GM23248 (cell line): ENCODE measurements around the gene DDOST. TPM values are rescaled to one million over a fixed set of nuclear protein-coding genes. Genes with fewer than 3 reads are reported as not detected.

Experiments
- DNase-seq: peaks from one replicate; pipeline ENCODE4 v3.0.0-alpha.2; 2015
- H2AFZ ChIP-seq: fragments of 200-600 bp; sonication (generic); 2 replicates; pipeline ENCODE4 v1.6.1; 2016; ENCODE audit warnings: antibody characterized with exemption
- H3F3A ChIP-seq: fragments of 200-600 bp; sonication (generic); 2 replicates; pipeline ENCODE4 v1.6.1; 2016; ENCODE audit warnings: mild to moderate bottlenecking, antibody characterized with exemption, mixed run types; ENCODE audit not compliant: insufficient read depth
- H3K27ac ChIP-seq: fragments of 200-600 bp; sonication (generic); 2 replicates; pipeline ENCODE4 v1.5.1; 2016; ENCODE audit warnings: mild to moderate bottlenecking
- H3K27me3 ChIP-seq: fragments of 200-600 bp; sonication (generic); replicated peaks from 2 replicates; pipeline ENCODE4 v1.6.1; 2016; ENCODE audit warnings: mild to moderate bottlenecking; ENCODE audit not compliant: insufficient read depth
- H3K36me3 ChIP-seq: fragments of 200-600 bp; sonication (generic); 2 replicates; pipeline ENCODE4 v1.6.1; 2016; ENCODE audit warnings: low read depth, mild to moderate bottlenecking
- H3K4me1 ChIP-seq: fragments of 200-600 bp; sonication (generic); 2 replicates; pipeline ENCODE4 v1.6.1; 2016; ENCODE audit warnings: mild to moderate bottlenecking; ENCODE audit not compliant: insufficient read depth
- H3K4me2 ChIP-seq: fragments of 200-600 bp; sonication (generic); one replicate; pipeline ENCODE4 v1.6.1; 2016; ENCODE audit warnings: mild to moderate bottlenecking; ENCODE audit not compliant: unreplicated experiment
- H3K4me3 ChIP-seq: fragments of 200-600 bp; sonication (generic); 2 replicates; pipeline ENCODE4 v1.5.1; 2016; ENCODE audit warnings: mild to moderate bottlenecking
- H3K79me2 ChIP-seq: fragments of 200-600 bp; sonication (generic); 2 replicates; pipeline ENCODE4 v1.6.1; 2016; ENCODE audit warnings: mild to moderate bottlenecking; ENCODE audit not compliant: insufficient read depth
- H3K9ac ChIP-seq: fragments of 200-600 bp; sonication (generic); 2 replicates; pipeline ENCODE4 v1.6.1; 2016; ENCODE audit warnings: mild to moderate bottlenecking
- H3K9me2 ChIP-seq: fragments of 200-600 bp; sonication (generic); 2 replicates; pipeline ENCODE4 v1.6.1; 2016; ENCODE audit warnings: mixed run types, mild to moderate bottlenecking, moderate library complexity; ENCODE audit not compliant: insufficient read depth
- H3K9me3 ChIP-seq: fragments of 200-600 bp; sonication (generic); one replicate; pipeline ENCODE4 v1.6.1; 2017; ENCODE audit warnings: low read depth
- H4K20me1 ChIP-seq: fragments of 200-600 bp; sonication (generic); 2 replicates; pipeline ENCODE4 v1.6.0; 2016; ENCODE audit not compliant: insufficient read depth
- EZH2 ChIP-seq: fragments of 200-600 bp; sonication (generic); IDR thresholded peaks from 2 replicates; pipeline ENCODE4 v1.6.1; 2018; ENCODE audit warnings: antibody characterized with exemption, mild to moderate bottlenecking; ENCODE audit not compliant: insufficient read depth, poor library complexity, severe bottlenecking
- EZH2phosphoT487 ChIP-seq: fragments of 200-600 bp; sonication (generic); IDR thresholded peaks from 2 replicates; pipeline ENCODE4 v1.6.1; 2018; ENCODE audit warnings: antibody characterized with exemption, moderate library complexity, mild to moderate bottlenecking, low read depth; ENCODE audit not compliant: insufficient read depth
- WGBS, 2 experiments: methylation state at CpG; one replicate each; pipeline ENCODE4 v1.1.6; 2015 to 2017; ENCODE audit warnings: low lambda C conversion rate in 2 of 2, low coverage in 1 of 2; ENCODE audit errors: missing lambda C conversion rate in 2 of 2; 5-methylcytosine and 5-hydroxymethylcytosine counted together
- in situ Hi-C: fragments of 300-500 bp; cut with MboI; formaldehyde crosslinking; loops from 2 replicates; pipeline ENCODE4 v1.15.0; 2020
- polyA plus RNA-seq: library from polyadenylated mRNA; unstranded; fragments of >200 nt; fragmentation: Nextera tagmentation; extraction: Ambion mirVana; gene quantifications from 2 replicates; pipeline ENCODE4 v1.2.1, GENCODE V29; 2016
- total RNA-seq: library from RNA; depleted of rRNA; stranded (reverse); fragments of >200 nt; shearing (Covaris generic); gene quantifications from 2 replicates; pipeline ENCODE4 v1.2.3, GENCODE V29; 2014

The DDOST gene
- total and polyA plus RNA-seq, 2 experiments from 2014 or later = 348 to 356 TPM

GRCh38 chr1:20624709-20625108, 36.5 kb downstream of the DDOST start:
- no peak for TF ChIP-seq EZH2phosphoT487
- TF ChIP-seq EZH2 = no peak
- H2AFZ ChIP-seq = no peak overlapping the region
- no peak for DNase-seq
- in situ Hi-C loops = no loop called here
- H3K79me2 ChIP-seq = no peaks in the 10 kb centered on the region
- H3K9me2 ChIP-seq = no peaks in the 10 kb centered on the region
- no peaks in the 10 kb centered on the region for H3K9me3 ChIP-seq
- 59 to 67% methylated on average over 1 of the region's 1 CpG for WGBS, 2 experiments
- H3K27ac ChIP-seq = no peak overlapping the region
- no peaks in the 10 kb centered on the region; the same call in 1 of the 2 replicates for H3K4me1 ChIP-seq
- no peaks in the 10 kb centered on the region for H3K36me3 ChIP-seq
- H3K4me2 ChIP-seq = no peak overlapping the region
- no peaks in the 10 kb centered on the region for H4K20me1 ChIP-seq
- no peaks in the 10 kb centered on the region for H3F3A ChIP-seq
- H3K9ac ChIP-seq = no peak overlapping the region
- no peak overlapping the region for H3K4me3 ChIP-seq
- H3K27me3 ChIP-seq = no peaks in the 10 kb centered on the region

GRCh38 chr1:20621012-20621411, 40.2 kb downstream of the DDOST start:
- DNase-seq = no peak

GRCh38 chr1:20619999-20620398, 41.2 kb downstream of the DDOST start:
- no peak for DNase-seq
- Histone ChIP-seq H3K9me3 (no peaks in the 10 kb centered on the region), H4K20me1 (no peaks in the 10 kb centered on the region), H3K79me2 (no peaks in the 10 kb centered on the region), H3K9ac (no peak overlapping the region), H2AFZ (no peak overlapping the region), H3K27me3 (no peaks in the 10 kb centered on the region), H3K27ac (no peak overlapping the region), H3K9me2 (no peaks in the 10 kb centered on the region), H3K36me3 (no peaks in the 10 kb centered on the region), H3K4me3 (no peak overlapping the region), H3K4me1 (peaks cover 4% of the 10 kb centered on the region; the same call in 1 of the 2 replicates), H3K4me2 (no peak overlapping the region), H3F3A (0 out of 2 replicates have a peak, but pooled peaks cover 8% of the 10 kb centered on the region)
- in situ Hi-C loops = no loop called here
- 53 to 70% methylated on average over 1 of the region's 1 CpG for WGBS, 2 experiments
- TF ChIP-seq EZH2 = no peak
- TF ChIP-seq EZH2phosphoT487 = no peak

More at GRCh38 chr1:20621012-20621411, 40.2 kb downstream of the DDOST start:
- H4K20me1 ChIP-seq = no peaks in the 10 kb centered on the region
- H3K4me1 ChIP-seq = peaks cover 2% of the 10 kb centered on the region; the same call in 1 of the 2 replicates
- H3K27me3 ChIP-seq = no peaks in the 10 kb centered on the region
- no peak overlapping the region for H3K4me3 ChIP-seq
- 81 to 82% methylated on average over 6 of the region's 6 CpGs for WGBS, 2 experiments
- 0 out of 2 replicates have a peak, but pooled peaks cover 8% of the 10 kb centered on the region for H3F3A ChIP-seq
- no peaks in the 10 kb centered on the region for H3K79me2 ChIP-seq
- H2AFZ ChIP-seq = no peak overlapping the region
- H3K9me3 ChIP-seq = no peaks in the 10 kb centered on the region
- TF ChIP-seq EZH2 = no peak
- no peak for TF ChIP-seq EZH2phosphoT487
- H3K9me2 ChIP-seq = no peaks in the 10 kb centered on the region
- in situ Hi-C loops = no loop called here
- H3K4me2 ChIP-seq = no peak overlapping the region
- H3K36me3 ChIP-seq = no peaks in the 10 kb centered on the region
- no peak overlapping the region for H3K9ac ChIP-seq
- no peak overlapping the region for H3K27ac ChIP-seq

- H2AFZ ChIP-seq = no peak overlapping the region
- no peak overlapping the region for H3K9ac ChIP-seq
- no peak overlapping the region for H3K4me2 ChIP-seq
- H3K4me1 ChIP-seq = peaks cover 11% of the 10 kb centered on the region
- H3F3A ChIP-seq = peaks cover 15% of the 10 kb centered on the region
- no peaks in the 10 kb centered on the region for H3K9me3 ChIP-seq
- H4K20me1 ChIP-seq = no peaks in the 10 kb centered on the region
- WGBS, 2 experiments = 97 to 98% methylated on average over 4 of the region's 4 CpGs
- no peak overlapping the region for H3K4me3 ChIP-seq
- no peaks in the 10 kb centered on the region for H3K79me2 ChIP-seq
- no peaks in the 10 kb centered on the region for H3K27me3 ChIP-seq
- no peaks in the 10 kb centered on the region for H3K9me2 ChIP-seq
- H3K27ac ChIP-seq = no peak overlapping the region
- DNase-seq = no peak
- in situ Hi-C loops = no loop called here
- H3K36me3 ChIP-seq = no peaks in the 10 kb centered on the region
- TF ChIP-seq EZH2 (no peak), EZH2phosphoT487 (no peak)
These were observed 42.6 kb downstream of the DDOST start for GRCh38 chr1:20618550-20618949.

- Histone ChIP-seq H4K20me1 (no peaks in the 10 kb centered on the region), H3K9ac (peak overlapping the region; percentile 13; the same call in 1 of the 2 replicates), H3K27me3 (no peaks in the 10 kb centered on the region), H3K36me3 (no peaks in the 10 kb centered on the region), H3K27ac (peak overlapping the region; percentile 15), H2AFZ (peak overlapping the region; percentile 79), H3K4me1 (peaks cover 26% of the 10 kb centered on the region), H3K9me2 (no peaks in the 10 kb centered on the region), H3K4me3 (no peak overlapping the region), H3K4me2 (peak overlapping the region; percentile 16), H3F3A (peaks cover 27% of the 10 kb centered on the region), H3K79me2 (no peaks in the 10 kb centered on the region), H3K9me3 (no peaks in the 10 kb centered on the region)
- no peak for DNase-seq
- in situ Hi-C loops = no loop called here
- TF ChIP-seq EZH2 = no peak
- TF ChIP-seq EZH2phosphoT487 = no peak
- 78 to 82% methylated on average over 3 of the region's 3 CpGs for WGBS, 2 experiments
These were observed 44.2 kb downstream of the DDOST start for GRCh38 chr1:20616847-20617487.
